CD4-positive, alpha-beta memory T cell (primary cell): Measurements from ENCODE around the gene SMAD3. TPM values are rescaled to one million over a fixed set of nuclear protein-coding genes. Genes with fewer than 3 reads are reported as not detected.

Experiments used
- CTCF ChIA-PET: fragments of 350-600 bp; sonication (Branson Sonifier 250); formaldehyde crosslinking; loops from one replicate; lab custom pipeline; 2021; ENCODE audit warnings: inconsistent platforms; ENCODE audit not compliant: partially characterized antibody; lab: Charles Lee
- POLR2A ChIA-PET: fragments of 350-600 bp; sonication (Branson Sonifier 250); formaldehyde crosslinking; loops from one replicate; lab custom pipeline; 2021; ENCODE audit not compliant: partially characterized antibody; lab: Charles Lee
- DNase-seq, 5 donors: peaks; one replicate each; pipeline versions ENCODE4 v3.0.0 to v3.0.0-alpha.2; 2020 to 2022; ENCODE audit warnings: mixed read lengths in 1 of 5
- H3K27ac ChIP-seq: one replicate; pipeline ENCODE4 v1.7.0; 2013; ENCODE audit warnings: low read depth, low read length
- H3K27me3 ChIP-seq: 2 replicates; pipeline ENCODE4 v1.7.0; 2013; ENCODE audit warnings: mild to moderate bottlenecking, low read length, moderate library complexity; ENCODE audit not compliant: insufficient read depth
- H3K36me3 ChIP-seq: 2 replicates; pipeline ENCODE4 v1.7.0; 2013; ENCODE audit warnings: mild to moderate bottlenecking, low read length, moderate library complexity; ENCODE audit not compliant: insufficient read depth
- H3K4me1 ChIP-seq: 2 replicates; pipeline ENCODE4 v1.7.0; 2013; ENCODE audit warnings: mild to moderate bottlenecking, low read length, moderate library complexity; ENCODE audit not compliant: insufficient read depth
- H3K4me3 ChIP-seq, 2 donors: one replicate each; pipeline ENCODE4 v1.7.0; 2013; ENCODE audit warnings: low read length in 2 of 2, mild to moderate bottlenecking in 1 of 2
- H3K9me3 ChIP-seq, 2 donors: one replicate each; pipeline ENCODE4 v1.7.0; 2013; ENCODE audit warnings: low read length in 2 of 2, control low read depth in 1 of 2; ENCODE audit not compliant: control insufficient read depth in 1 of 2
- H3K27ac Mint-ChIP-seq, 7 donors: one replicate each; pipeline ENCODE4 v1.8.0; 2020 to 2021; ENCODE audit warnings: mixed read lengths in 7 of 7, mild to moderate bottlenecking in 6 of 7, inconsistent platforms in 3 of 7, moderate library complexity in 3 of 7
- H3K27me3 Mint-ChIP-seq, 2 donors: one replicate each; pipeline ENCODE4 v1.8.0; 2020 to 2021; ENCODE audit warnings: mixed read lengths in 2 of 2
- H3K36me3 Mint-ChIP-seq, 2 donors: one replicate each; pipeline ENCODE4 v1.8.0; 2020 to 2021; ENCODE audit warnings: mixed read lengths in 2 of 2, inconsistent platforms in 1 of 2, mild to moderate bottlenecking in 1 of 2
- H3K4me1 Mint-ChIP-seq, 4 donors: one replicate each; pipeline ENCODE4 v1.8.0; 2020 to 2021; ENCODE audit warnings: mixed read lengths in 4 of 4, mild to moderate bottlenecking in 1 of 4
- H3K4me3 Mint-ChIP-seq, 8 donors: one replicate each; pipeline ENCODE4 v1.8.0; 2020 to 2021; ENCODE audit warnings: mixed read lengths in 8 of 8, mild to moderate bottlenecking in 7 of 8, moderate library complexity in 6 of 8, inconsistent platforms in 3 of 8
- H3K9me3 Mint-ChIP-seq, 8 donors: one replicate each; pipeline ENCODE4 v1.8.0; 2020 to 2021; ENCODE audit warnings: mixed read lengths in 8 of 8, mild to moderate bottlenecking in 5 of 8, inconsistent platforms in 3 of 8, moderate library complexity in 1 of 8
- intact Hi-C: fragments of 100-400 bp; cut with micrococcal nuclease; formaldehyde crosslinking; loops from one replicate; pipeline ENCODE4 v1.15.1; 2023
- polyA plus RNA-seq, 2 donors: library from polyadenylated mRNA; unstranded; fragments of 300-500 nt; fragmentation: Illumina TruSeq; gene quantifications; one replicate each; pipeline ENCODE4 v1.2.3, GENCODE V29; 2021
- total RNA-seq, 2 experiments: library from RNA; stranded (reverse); gene quantifications; one replicate each; pipeline ENCODE4 v1.2.3, GENCODE V29; 2021

The SMAD3 gene
- total and polyA plus RNA-seq, 4 experiments from 2014 or later: 14.6 to 197 (median 110) TPM

- ChIA-PET POLR2A (interaction anchor here (0.6 to 15.7 kb wide), 8 partner anchors 5 to 45 kb away, joined by 3 to 167 read pairs (median 4); partner anchors contain the start of gene SMAD3), CTCF (interaction anchor here (1.0 to 1.5 kb wide), 2 partner anchors 10 to 29 kb away, joined by 4 read pairs; no protein-coding TSS in a partner anchor)
- H3K4me1 Mint-ChIP-seq: peaks cover 28 to 74% (median 44%) of the 10 kb centered on the region in 4 donors
- Histone ChIP-seq H3K36me3 (no peaks in the 10 kb centered on the region), H3K9me3 (no peaks in the 10 kb centered on the region), H3K27me3 (no peaks in the 10 kb centered on the region), H3K4me1 (peaks cover 85% of the 10 kb centered on the region), H3K27ac (no peak overlapping the region), H3K4me3 (peak overlapping the region in 1 of 2 donors; percentile 3)
- peaks cover 0 to 7% (median 1%) of the 10 kb centered on the region in 8 donors for H3K9me3 Mint-ChIP-seq
- intact Hi-C loops: no loop called here
- peaks cover 20 to 40% of the 10 kb centered on the region in 2 donors for H3K36me3 Mint-ChIP-seq
- peak overlapping the region in 6 of 8 donors; percentile 32 to 74 (median 62) for H3K4me3 Mint-ChIP-seq
- DNase-seq: no peak
- no peaks in the 10 kb centered on the region for H3K27me3 Mint-ChIP-seq
- H3K27ac Mint-ChIP-seq: peak overlapping the region; percentile 53 to 87 (median 79)
These were observed 45.0 kb downstream of the SMAD3 start for GRCh38 chr15:67110361-67110781.

DNA sequence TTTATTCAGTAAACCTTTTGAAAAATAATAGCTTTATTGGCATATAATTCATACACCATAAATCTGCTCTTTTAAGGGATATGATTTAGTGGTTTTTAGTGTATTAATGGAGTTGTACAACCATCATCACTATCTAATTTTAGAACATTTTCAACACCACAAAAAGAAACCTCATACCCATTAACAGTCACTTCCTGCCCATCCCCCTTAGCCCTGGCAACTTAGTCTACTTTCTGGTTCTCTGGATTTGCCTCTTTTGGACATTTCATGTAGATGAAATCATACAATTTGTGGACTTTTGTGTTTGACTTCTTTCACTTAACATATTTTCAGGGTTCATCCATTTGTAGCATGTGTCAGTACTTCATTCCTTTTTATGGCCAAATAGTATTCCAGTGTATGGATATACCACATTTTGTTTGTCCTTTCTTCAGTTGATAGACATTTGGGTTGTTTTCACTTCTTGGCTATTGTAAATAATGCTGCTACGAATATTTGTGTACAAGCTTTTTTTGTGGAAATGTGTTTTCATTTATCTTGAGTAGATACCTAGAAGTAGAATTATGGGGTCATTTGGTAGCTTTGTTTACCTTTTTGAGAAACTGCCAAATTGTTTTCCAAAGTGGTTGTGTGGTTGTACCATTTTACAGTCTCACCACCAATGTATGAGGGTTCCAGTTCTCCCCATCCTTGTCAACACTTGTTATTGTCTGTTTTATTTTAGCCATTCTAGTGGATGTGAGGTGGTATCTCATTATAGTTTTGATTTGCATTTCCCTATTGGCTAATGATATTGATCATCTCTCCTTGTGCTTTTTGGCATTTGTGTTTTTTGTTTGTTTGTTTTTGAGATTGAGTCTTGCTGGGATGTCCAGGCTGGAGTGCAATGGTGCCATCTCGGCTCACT lies 45.8 kb downstream of the SMAD3 start:
- H3K27me3 ChIP-seq: no peaks in the 10 kb centered on the region
- Mint-ChIP-seq H3K9me3 (peaks cover 0 to 7% (median 1%) of the 10 kb centered on the region in 8 donors), H3K4me1 (peaks cover 36 to 76% (median 52%) of the 10 kb centered on the region in 4 donors), H3K4me3 (peak overlapping the region in 6 of 8 donors; percentile 43 to 74 (median 62)), H3K36me3 (peaks cover 15 to 36% of the 10 kb centered on the region in 2 donors), H3K27ac (peak overlapping the region; percentile 15 to 88 (median 79)), H3K27me3 (no peaks in the 10 kb centered on the region)
- intact Hi-C loops: no loop called here
- H3K27ac ChIP-seq: no peak overlapping the region
- CTCF ChIA-PET: interaction anchor here (1.0 to 1.7 kb wide), 3 partner anchors 9 to 30 kb away, joined by 4 read pairs; no protein-coding TSS in a partner anchor
- no peaks in the 10 kb centered on the region for H3K9me3 ChIP-seq
- no peaks in the 10 kb centered on the region for H3K36me3 ChIP-seq
- DNase-seq: peak in 2 of 5 donors; percentile 29 to 37
- POLR2A ChIA-PET: interaction anchor here (0.6 to 15.7 kb wide), 8 partner anchors 6 to 144 kb away, joined by 3 to 167 read pairs (median 3); partner anchors contain the start of gene SMAD3
- H3K4me1 ChIP-seq: peaks cover 85% of the 10 kb centered on the region
- H3K4me3 ChIP-seq: no peak overlapping the region

GRCh38 chr15:67114046-67114445 lies 48.6 kb downstream of the SMAD3 start:
- Mint-ChIP-seq H3K4me1 (peaks cover 64 to 78% (median 72%) of the 10 kb centered on the region in 4 donors), H3K4me3 (peak overlapping the region in 4 of 8 donors; percentile 37 to 80 (median 60)), H3K36me3 (peaks cover 14 to 23% of the 10 kb centered on the region in 2 donors), H3K27ac (peak overlapping the region in 6 of 7 donors; percentile 56 to 92 (median 84)), H3K27me3 (no peaks in the 10 kb centered on the region), H3K9me3 (peaks cover 0 to 7% (median 1%) of the 10 kb centered on the region in 8 donors)
- Histone ChIP-seq H3K27ac (no peak overlapping the region), H3K36me3 (no peaks in the 10 kb centered on the region), H3K27me3 (no peaks in the 10 kb centered on the region), H3K4me1 (peaks cover 86% of the 10 kb centered on the region), H3K9me3 (no peaks in the 10 kb centered on the region), H3K4me3 (no peak overlapping the region)
- intact Hi-C loops: no loop called here
- ChIA-PET POLR2A (interaction anchor here (1.2 to 15.7 kb wide), 6 partner anchors 9 to 47 kb away, joined by 3 to 167 read pairs (median 5); partner anchors contain the start of gene SMAD3), CTCF (no interaction called here)
- no peak for DNase-seq

DNA sequence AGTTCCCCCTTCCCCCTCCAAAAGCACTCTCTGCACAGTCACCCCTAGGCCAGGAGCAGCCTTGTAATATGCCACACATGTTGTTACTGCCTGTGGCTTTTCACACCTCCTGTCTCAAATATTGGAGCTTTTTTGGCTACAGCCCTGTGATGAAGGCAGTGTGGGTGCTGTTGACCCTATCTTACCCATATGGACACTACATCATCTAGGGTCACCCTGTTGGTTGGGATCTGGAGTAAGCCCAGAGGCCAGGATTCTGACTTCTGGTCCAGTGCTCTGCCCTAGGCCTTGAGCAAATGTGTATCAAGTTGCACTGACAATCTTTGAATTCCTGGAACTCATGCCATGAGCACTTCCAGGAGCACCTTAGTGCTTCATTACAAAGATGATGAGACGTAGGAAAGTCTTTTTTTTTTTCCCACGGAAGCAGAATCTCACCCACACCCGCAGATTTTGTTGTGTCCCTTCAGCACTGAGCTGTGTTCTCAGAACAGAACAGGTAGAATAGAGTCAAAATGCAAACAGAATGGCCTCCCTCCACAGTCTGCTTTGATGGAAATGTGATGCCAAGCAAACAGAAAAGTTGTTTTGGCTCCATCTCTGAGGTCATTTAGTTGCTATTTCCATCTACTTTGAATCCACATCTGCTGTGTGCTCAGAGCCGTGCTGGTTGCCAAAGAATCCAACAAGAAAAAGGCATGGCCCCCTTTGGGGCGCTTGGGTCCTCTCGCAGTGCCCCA lies 49.6 kb downstream of the SMAD3 start:
- Histone ChIP-seq H3K27ac (peak overlapping the region; percentile 80), H3K36me3 (no peaks in the 10 kb centered on the region), H3K27me3 (no peaks in the 10 kb centered on the region), H3K9me3 (no peaks in the 10 kb centered on the region), H3K4me1 (peaks cover 86% of the 10 kb centered on the region), H3K4me3 (no peak overlapping the region)
- H3K27ac Mint-ChIP-seq: peak overlapping the region; percentile 81 to 100 (median 92)
- H3K27me3 Mint-ChIP-seq: no peaks in the 10 kb centered on the region
- peaks cover 0 to 7% (median 1%) of the 10 kb centered on the region in 8 donors for H3K9me3 Mint-ChIP-seq
- peaks cover 73 to 78% (median 74%) of the 10 kb centered on the region in 4 donors for H3K4me1 Mint-ChIP-seq
- ChIA-PET CTCF (interaction anchor here (1.2 kb wide), 1 partner anchor 33 kb away, joined by 3 read pairs; no protein-coding TSS in a partner anchor), POLR2A (interaction anchor here (1.4 to 15.7 kb wide), 4 partner anchors 10 to 48 kb away, joined by 4 to 167 read pairs (median 23); partner anchors contain the start of gene SMAD3)
- peaks cover 14 to 20% of the 10 kb centered on the region in 2 donors for H3K36me3 Mint-ChIP-seq
- peak overlapping the region; percentile 42 to 90 (median 70) for H3K4me3 Mint-ChIP-seq
- intact Hi-C loops: no loop called here
- DNase-seq: no peak

DNA sequence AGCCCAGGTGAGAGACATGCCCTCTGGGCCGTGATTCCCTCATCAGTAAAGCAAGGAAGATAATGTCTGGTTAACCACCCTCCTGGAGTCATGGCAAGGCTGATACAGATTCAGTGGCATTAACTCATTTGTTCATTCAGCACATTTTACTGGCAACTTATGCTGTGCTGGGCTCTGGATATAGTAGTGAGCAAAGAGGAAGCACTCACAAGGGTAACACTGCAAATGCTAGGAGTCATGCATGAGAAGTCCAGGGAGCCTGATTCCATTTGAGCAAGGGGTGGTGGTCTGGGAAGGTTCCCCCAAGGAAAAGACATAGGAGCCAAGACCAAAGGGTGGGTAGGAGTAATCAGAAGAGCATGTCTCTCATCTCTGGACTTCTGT lies 50.2 kb downstream of the SMAD3 start:
- CTCF ChIA-PET: interaction anchor here (1.2 kb wide), 1 partner anchor 33 kb away, joined by 3 read pairs; no protein-coding TSS in a partner anchor
- DNase-seq: no peak
- H3K27me3 Mint-ChIP-seq: no peaks in the 10 kb centered on the region
- no peaks in the 10 kb centered on the region for H3K36me3 ChIP-seq
- no peak overlapping the region for H3K4me3 ChIP-seq
- peaks cover 86% of the 10 kb centered on the region for H3K4me1 ChIP-seq
- no peaks in the 10 kb centered on the region for H3K9me3 ChIP-seq
- intact Hi-C loops: no loop called here
- peak overlapping the region; percentile 81 to 100 (median 92) for H3K27ac Mint-ChIP-seq
- H3K4me1 Mint-ChIP-seq: peaks cover 73 to 84% (median 77%) of the 10 kb centered on the region in 4 donors
- H3K36me3 Mint-ChIP-seq: peaks cover 8 to 14% of the 10 kb centered on the region in 2 donors
- peak overlapping the region; percentile 80 for H3K27ac ChIP-seq
- peaks cover 0 to 7% (median 1%) of the 10 kb centered on the region in 8 donors for H3K9me3 Mint-ChIP-seq
- no peaks in the 10 kb centered on the region for H3K27me3 ChIP-seq
- peak overlapping the region in 7 of 8 donors; percentile 42 to 90 (median 74) for H3K4me3 Mint-ChIP-seq
- POLR2A ChIA-PET: interaction anchor here (1.4 to 15.7 kb wide), 4 partner anchors 10 to 48 kb away, joined by 4 to 167 read pairs (median 61); partner anchors contain the start of gene SMAD3

GRCh38 chr15:67116742-67117141 lies 51.3 kb downstream of the SMAD3 start:
- H3K4me3 Mint-ChIP-seq: peak overlapping the region in 7 of 8 donors; percentile 39 to 90 (median 80)
- H3K27ac Mint-ChIP-seq: peak overlapping the region; percentile 90 to 100 (median 92)
- Histone ChIP-seq H3K27me3 (no peaks in the 10 kb centered on the region), H3K4me1 (peaks cover 86% of the 10 kb centered on the region), H3K9me3 (no peaks in the 10 kb centered on the region), H3K27ac (peak overlapping the region; percentile 80), H3K36me3 (no peaks in the 10 kb centered on the region), H3K4me3 (no peak overlapping the region)
- H3K4me1 Mint-ChIP-seq: peaks cover 73 to 95% (median 84%) of the 10 kb centered on the region in 4 donors
- peak in 2 of 5 donors; percentile 27 to 51 for DNase-seq
- peaks cover 0 to under 1% (median 0%) of the 10 kb centered on the region in 8 donors for H3K9me3 Mint-ChIP-seq
- peaks cover 4 to 11% of the 10 kb centered on the region in 2 donors for H3K36me3 Mint-ChIP-seq
- no peaks in the 10 kb centered on the region for H3K27me3 Mint-ChIP-seq
- ChIA-PET POLR2A (interaction anchor here (1.0 to 15.7 kb wide), 11 partner anchors 10 to 76 kb away, joined by 3 to 167 read pairs (median 4); partner anchors contain the start of gene SMAD3), CTCF (interaction anchor here (0.8 to 2.7 kb wide), 10 partner anchors 12 to 124 kb away, joined by 3 to 8 read pairs (median 4); no protein-coding TSS in a partner anchor)
- intact Hi-C loops: no loop called here
